Activated CD4-positive, alpha-beta T cell treated with anti-CD3 and anti-CD28 coated beads, Interleukin-2, amount 10 ng/mL, durations not matched to agents 7 days and 5 days (primary cell): ENCODE data around the gene ARCN1. TPM values are rescaled to one million over a fixed set of nuclear protein-coding genes. Genes with fewer than 3 reads are reported as not detected.

Experiments used
- microRNA-seq: library from miRNA; unstranded; fragments of <30 nt; microRNA quantifications from one replicate; pipeline ENCODE4 v1.2.0, GENCODE V29; 2021; ENCODE audit warnings: borderline microRNAs expressed, borderline replicate concordance
- total RNA-seq, 2 experiments: library from RNA; stranded (reverse); gene quantifications; one replicate each; pipeline ENCODE4 v1.2.3, GENCODE V29; 2021

The ARCN1 gene
- total RNA-seq, 2 experiments from 2014 or later, result 113 to 128 TPM

Small RNAs within 50 kb of the gene (microRNA-seq; reads per million reads assigned to microRNA genes)
- gene MIR6716, result not detected

Other genes starting within 250 kb of the ARCN1 start
- 100 to 1,000 TPM; 489 to 557 TPM for gene CD3D, start 229.7 kb upstream of the ARCN1 start, total RNA-seq
- 100 to 1,000 TPM; 264 to 268 TPM for gene CD3G, start 228.1 kb upstream of the ARCN1 start, total RNA-seq
- gene UBE4A, start 212.8 kb upstream of the ARCN1 start, total RNA-seq, result 10 to 100 TPM; 42.6 to 49.1 TPM
- 100 to 1,000 TPM; 195 to 272 TPM for gene ATP5MG, start 170.8 kb upstream of the ARCN1 start, total RNA-seq
- 100 to 1,000 TPM in 1 of 2 experiments, 10 to 100 TPM in 1; 93.4 to 102 TPM for gene KMT2A, start 135.9 kb upstream of the ARCN1 start, total RNA-seq
- 1 to 10 TPM; 1.1 to 1.8 TPM for gene TTC36, start 44.9 kb upstream of the ARCN1 start, total RNA-seq
- 1 to 10 TPM; 7.8 to 9.5 TPM for gene TMEM25, start 41.2 kb upstream of the ARCN1 start, total RNA-seq
- gene IFT46, start 6.5 kb upstream of the ARCN1 start, total RNA-seq, result 10 to 100 TPM; 12.3 to 13.7 TPM
- gene PHLDB1, start 35.2 kb downstream of the ARCN1 start, total RNA-seq, result under 1 TPM; 0.06 to 0.12 TPM
- not detected for gene TREH, start 107.2 kb downstream of the ARCN1 start, total RNA-seq
- gene DDX6, start 218.8 kb downstream of the ARCN1 start, total RNA-seq, result 100 to 1,000 TPM; 163 to 180 TPM